ENCODE measurements around the gene UFC1. TPM values are rescaled to one million over a fixed set of nuclear protein-coding genes. Genes with fewer than 3 reads are reported as not detected.

The UFC1 gene
- total and polyA plus RNA-seq, 2 donors (not counting 1 experiment from before 2014, with no cell fraction given) = 91.0 to 128 TPM

- peaks cover 18 to 27% of the 10 kb centered on the region in 2 donors for H3K4me1 ChIP-seq (ENCODE audit: control insufficient read depth in 2 of 2, insufficient read depth in 2 of 2, low read length in 2 of 2)
- no peaks in the 10 kb centered on the region for H3K9me3 Mint-ChIP-seq (ENCODE audit: insufficient read depth)
- H3K4me3 ChIP-seq (ENCODE audit: control extremely low read depth in 1 of 5, extremely low read depth in 1 of 5, insufficient read depth in 1 of 5, low read depth in 2 of 5, low read length in 4 of 5) = peak overlapping the region; percentile 56 to 100 (median 86)
- H3K27ac ChIP-seq (ENCODE audit: low read length in 2 of 2) = peak overlapping the region; percentile 83 to 89
- ChIA-PET POLR2A (interaction anchor here (0.5 to 2.3 kb wide), 7 partner anchors 14 to 113 kb away, joined by 3 to 12 read pairs (median 5); partner anchors contain the start of genes ARHGAP30, NIT1, PFDN2 and UFC1), CTCF (interaction anchor here (0.8 to 10.0 kb wide), 9 partner anchors 14 to 141 kb away, joined by 3 to 82 read pairs (median 4); partner anchors contain the start of genes ARHGAP30, NIT1, PFDN2 and PPOX)
- no peaks in the 10 kb centered on the region for H4K20me1 ChIP-seq (ENCODE audit: control insufficient read depth, insufficient read depth, low read length, poor library complexity, severe bottlenecking)
- intact Hi-C loops (cut with micrococcal nuclease) = loop anchor here (1.0 to 10.0 kb wide), 11 partner anchors 13 to 417 kb away; partner anchors contain the start of genes ARHGAP30, CD48, KLHDC9 and NDUFS2
- H3K4me3 Mint-ChIP-seq = no peak overlapping the region
- peak overlapping the region; percentile 89 for H2AFZ ChIP-seq (ENCODE audit: insufficient read depth, low read depth, low read length, poor library complexity, severe bottlenecking)
- WGBS (ENCODE audit: insufficient coverage) = under 1% methylated on average over 19 of the region's 22 CpGs
- H3K36me3 ChIP-seq (replicated peaks in 1 of 2; ENCODE audit: control extremely low read depth in 1 of 2, control insufficient read depth in 1 of 2, extremely low read depth in 1 of 2, insufficient read depth in 2 of 2, low read length in 1 of 2) = peaks cover 2 to 32% of the 10 kb centered on the region in 2 experiments
- H3K9ac ChIP-seq (ENCODE audit: low read length) = peak overlapping the region; percentile 82
- no peaks in the 10 kb centered on the region for H3K9me3 ChIP-seq (ENCODE audit: control extremely low read depth in 1 of 3, control insufficient read depth in 2 of 3, insufficient read depth in 1 of 3, low read length in 2 of 3)
- ATAC-seq (ENCODE audit: low read depth) (no peak), DNase-seq (no peak)
- peaks cover 59% of the 10 kb centered on the region for H3K79me2 ChIP-seq (ENCODE audit: control insufficient read depth, insufficient read depth, low read length)
- no peaks in the 10 kb centered on the region for H3K27me3 Mint-ChIP-seq
- no peak overlapping the region for H3K27ac Mint-ChIP-seq
- H3K4me1 Mint-ChIP-seq = peaks cover 43% of the 10 kb centered on the region
- no peaks in the 10 kb centered on the region for H3K27me3 ChIP-seq (replicated peaks in 1 of 4; ENCODE audit: control extremely low read depth in 1 of 4, control insufficient read depth in 3 of 4, insufficient read depth in 4 of 4, low read length in 3 of 4)
- TF ChIP-seq EZH2 (IDR thresholded peaks at IDR 0.05; ENCODE audit: borderline replicate concordance, insufficient read depth, low read depth, low read length, poor library complexity, severe bottlenecking) = no peak
- TF ChIP-seq, protein P1, sequence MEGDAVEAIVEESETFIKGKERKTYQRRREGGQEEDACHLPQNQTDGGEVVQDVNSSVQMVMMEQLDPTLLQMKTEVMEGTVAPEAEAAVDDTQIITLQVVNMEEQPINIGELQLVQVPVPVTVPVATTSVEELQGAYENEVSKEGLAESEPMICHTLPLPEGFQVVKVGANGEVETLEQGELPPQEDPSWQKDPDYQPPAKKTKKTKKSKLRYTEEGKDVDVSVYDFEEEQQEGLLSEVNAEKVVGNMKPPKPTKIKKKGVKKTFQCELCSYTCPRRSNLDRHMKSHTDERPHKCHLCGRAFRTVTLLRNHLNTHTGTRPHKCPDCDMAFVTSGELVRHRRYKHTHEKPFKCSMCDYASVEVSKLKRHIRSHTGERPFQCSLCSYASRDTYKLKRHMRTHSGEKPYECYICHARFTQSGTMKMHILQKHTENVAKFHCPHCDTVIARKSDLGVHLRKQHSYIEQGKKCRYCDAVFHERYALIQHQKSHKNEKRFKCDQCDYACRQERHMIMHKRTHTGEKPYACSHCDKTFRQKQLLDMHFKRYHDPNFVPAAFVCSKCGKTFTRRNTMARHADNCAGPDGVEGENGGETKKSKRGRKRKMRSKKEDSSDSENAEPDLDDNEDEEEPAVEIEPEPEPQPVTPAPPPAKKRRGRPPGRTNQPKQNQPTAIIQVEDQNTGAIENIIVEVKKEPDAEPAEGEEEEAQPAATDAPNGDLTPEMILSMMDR (IDR thresholded peaks at IDR 0.05) = no peak
- peak overlapping the region; percentile 98 for H3K4me2 ChIP-seq (replicated peaks; ENCODE audit: low read depth, low read length, poor library complexity, severe bottlenecking)
Measured at GRCh38 chr1:161131523-161132409, 22.0 kb upstream of the UFC1 start.
